SK-N-SH (cell line): ENCODE measurements around the gene STK32C. TPM values are rescaled to one million over a fixed set of nuclear protein-coding genes. Genes with fewer than 3 reads are reported as not detected.

ENCODE experiments used
- CTCF ChIA-PET: fragments of 300-600, 350-600 bp; formaldehyde crosslinking; extraction: SDS; loops from one replicate; lab custom pipeline; 2021; lab: Yijun Ruan, JAX
- POLR2A ChIA-PET: fragments of 350-600 bp; sonication (Branson Sonifier 250); formaldehyde crosslinking; extraction: SDS; loops from one replicate; lab custom pipeline; 2020; ENCODE audit warnings: antibody characterized with exemption, inconsistent platforms; lab: Yijun Ruan, JAX
- DNase-seq: peaks from one replicate; pipeline ENCODE4 v3.0.0; 2012
- H2AFZ ChIP-seq: fragments of 200-600 bp; sonication (generic); 2 replicates; pipeline ENCODE4 v1.8.1; 2016; ENCODE audit warnings: antibody characterized with exemption, mild to moderate bottlenecking, low read depth
- H3F3A ChIP-seq: fragments of 200-600 bp; sonication (generic); replicated peaks from 2 replicates; pipeline ENCODE3; 2016; ENCODE audit warnings: antibody characterized with exemption, mild to moderate bottlenecking; ENCODE audit not compliant: insufficient read depth
- H3K27ac ChIP-seq, 2 experiments: fragments of 200-500 bp in 1 of 2; fragments of 200-600 bp in 1 of 2; sonication (Bioruptor generic) in 1 of 2; sonication (generic), shearing (Covaris generic) in 1 of 2; 2 replicates each; pipeline versions ENCODE4 v1.5.1 to v1.6.1; 2014 to 2016; ENCODE audit warnings: low read depth in 2 of 2, inconsistent platforms in 1 of 2, low read length in 1 of 2, mild to moderate bottlenecking in 1 of 2, mixed read lengths in 1 of 2
- H3K27me3 ChIP-seq: fragments of 200-600 bp; sonication (generic), shearing (Covaris generic); 2 replicates; pipeline ENCODE4 v1.6.1; 2016; ENCODE audit warnings: mixed run types; ENCODE audit not compliant: insufficient read depth
- H3K36me3 ChIP-seq, 2 experiments: fragments of 200-500 bp in 1 of 2; fragments of 200-600 bp in 1 of 2; sonication (Bioruptor generic) in 1 of 2; sonication (generic) in 1 of 2; replicated peaks in 1 of 2; 2 replicates each; pipeline versions ENCODE3 to v1.5.1; 2014 to 2016; ENCODE audit warnings: low read length in 1 of 2, mild to moderate bottlenecking in 1 of 2; ENCODE audit not compliant: insufficient read depth in 2 of 2, control insufficient read depth in 1 of 2
- H3K4me1 ChIP-seq, 2 experiments: fragments of 200-500 bp in 1 of 2; fragments of 200-600 bp in 1 of 2; sonication (Bioruptor generic) in 1 of 2; sonication (generic), shearing (Covaris generic) in 1 of 2; 2 replicates each; pipeline versions ENCODE4 v1.5.1 to v1.6.1; 2014 to 2016; ENCODE audit warnings: low read depth in 1 of 2, low read length in 1 of 2, mixed run types in 1 of 2; ENCODE audit not compliant: insufficient read depth in 2 of 2, control insufficient read depth in 1 of 2
- H3K4me2 ChIP-seq: fragments of 200-600 bp; sonication (generic), shearing (Covaris generic); 2 replicates; pipeline ENCODE4 v1.6.1; 2017; ENCODE audit warnings: mixed run types
- H3K4me3 ChIP-seq, 2 experiments: fragments of 200-500 bp in 1 of 2; fragments of 200-600 bp in 1 of 2; sonication (Bioruptor generic) in 1 of 2; sonication (generic), shearing (Covaris generic) in 1 of 2; 2 replicates each; pipeline versions ENCODE4 v1.5.1 to v1.8.1; 2014 to 2016; ENCODE audit warnings: low read depth in 2 of 2, inconsistent platforms in 1 of 2, low read length in 1 of 2, mild to moderate bottlenecking in 1 of 2, mixed read lengths in 1 of 2, moderate library complexity in 1 of 2
- H3K79me2 ChIP-seq: fragments of 200-600 bp; sonication (generic); 2 replicates; pipeline ENCODE4 v1.8.1; 2017; ENCODE audit warnings: mild to moderate bottlenecking; ENCODE audit not compliant: insufficient read depth
- H3K9ac ChIP-seq: fragments of 200-600 bp; sonication (generic); 2 replicates; pipeline ENCODE4 v1.6.1; 2017; ENCODE audit warnings: mixed run types
- H3K9me2 ChIP-seq: fragments of 200-600 bp; sonication (generic); 2 replicates; pipeline ENCODE4 v1.6.1; 2017; ENCODE audit warnings: mixed run types
- H3K9me3 ChIP-seq: fragments of 200-600 bp; sonication (generic); 2 replicates; pipeline ENCODE4 v1.6.1; 2017; ENCODE audit warnings: mixed run types, mild to moderate bottlenecking, moderate library complexity
- H4K20me1 ChIP-seq: fragments of 200-600 bp; sonication (generic); 2 replicates; pipeline ENCODE4 v1.6.1; 2017; ENCODE audit warnings: mild to moderate bottlenecking, mixed run types; ENCODE audit not compliant: insufficient read depth
- CHD2 ChIP-seq: fragments of 150-350 bp; IDR thresholded peaks from 2 replicates; pipeline ENCODE4 v1.6.1; 2018; ENCODE audit warnings: low read length; ENCODE audit not compliant: partially characterized antibody
- EP300 ChIP-seq, 2 experiments: IDR thresholded peaks; 2 replicates each; pipeline versions ENCODE4 v1.4.0 to v1.6.1; 2012; ENCODE audit warnings: borderline replicate concordance in 1 of 2, low read depth in 1 of 2, low read length in 1 of 2
- FOSL2 ChIP-seq: IDR thresholded peaks from 2 replicates; pipeline ENCODE4 v1.4.0; 2012; ENCODE audit warnings: low read depth, mild to moderate bottlenecking, moderate library complexity, borderline replicate concordance
- FOXJ3 ChIP-seq: sonication (generic); formaldehyde crosslinking; IDR thresholded peaks from 2 replicates; pipeline ENCODE4 v1.5.1; 2020; ENCODE audit warnings: mild to moderate bottlenecking, missing genetic modification reagents
- RCOR1 ChIP-seq: fragments of 150-350 bp; IDR thresholded peaks from 2 replicates; pipeline ENCODE4 v1.6.1; 2017; ENCODE audit warnings: antibody characterized with exemption, low read length
- REST ChIP-seq: IDR thresholded peaks from 2 replicates; pipeline ENCODE4 v1.6.1; 2012; ENCODE audit warnings: mild to moderate bottlenecking, low read depth, low read length, moderate library complexity
- RXRA ChIP-seq: IDR thresholded peaks from 2 replicates; pipeline ENCODE4 v1.4.0; 2012; ENCODE audit warnings: low read depth, mild to moderate bottlenecking, borderline replicate concordance
- SIN3A ChIP-seq: IDR thresholded peaks from 2 replicates; pipeline ENCODE4 v1.6.1; 2012; ENCODE audit warnings: low read depth, mild to moderate bottlenecking, low read length, moderate library complexity, borderline replicate concordance
- TAF1 ChIP-seq: IDR thresholded peaks from 2 replicates; pipeline ENCODE4 v1.6.1; 2012; ENCODE audit warnings: low read depth, mild to moderate bottlenecking, low read length, moderate library complexity, borderline replicate concordance
- TCF12 ChIP-seq: IDR thresholded peaks from 2 replicates; pipeline ENCODE4 v1.4.0; 2012
- TEAD4 ChIP-seq: IDR thresholded peaks from 2 replicates; pipeline ENCODE4 v1.4.0; 2012; ENCODE audit warnings: mild to moderate bottlenecking, borderline replicate concordance; ENCODE audit not compliant: insufficient read depth
- USF1 ChIP-seq: IDR thresholded peaks from 2 replicates; pipeline ENCODE4 v1.4.0; 2012; ENCODE audit warnings: low read depth, borderline replicate concordance
- WGBS: methylation state at CpG from one replicate; pipeline ENCODE4 v1.1.6; 2017; ENCODE audit warnings: low lambda C conversion rate; 5-methylcytosine and 5-hydroxymethylcytosine counted together
- polyA plus RNA-seq, 3 experiments: library from polyadenylated mRNA; depleted of rRNA; stranded (reverse); fragments of >200 nt; gene quantifications; 2 replicates each; pipeline ENCODE4 v1.2.3, GENCODE V29; 2012
- TF ChIP-seq, protein P1 (sequence below): fragments of 150-350 bp; IDR thresholded peaks from 2 replicates; pipeline ENCODE4 v1.6.1; 2017; ENCODE audit warnings: antibody characterized with exemption, low read length, low read depth, borderline replicate concordance
- TF ChIP-seq, protein P2 (sequence below): IDR thresholded peaks from 2 replicates; pipeline ENCODE4; 2012

STK32C gene
- polyA plus RNA-seq, 1 of the 3 experiments (the other 2 are of a cell fraction), result 27.8 TPM

DNA sequence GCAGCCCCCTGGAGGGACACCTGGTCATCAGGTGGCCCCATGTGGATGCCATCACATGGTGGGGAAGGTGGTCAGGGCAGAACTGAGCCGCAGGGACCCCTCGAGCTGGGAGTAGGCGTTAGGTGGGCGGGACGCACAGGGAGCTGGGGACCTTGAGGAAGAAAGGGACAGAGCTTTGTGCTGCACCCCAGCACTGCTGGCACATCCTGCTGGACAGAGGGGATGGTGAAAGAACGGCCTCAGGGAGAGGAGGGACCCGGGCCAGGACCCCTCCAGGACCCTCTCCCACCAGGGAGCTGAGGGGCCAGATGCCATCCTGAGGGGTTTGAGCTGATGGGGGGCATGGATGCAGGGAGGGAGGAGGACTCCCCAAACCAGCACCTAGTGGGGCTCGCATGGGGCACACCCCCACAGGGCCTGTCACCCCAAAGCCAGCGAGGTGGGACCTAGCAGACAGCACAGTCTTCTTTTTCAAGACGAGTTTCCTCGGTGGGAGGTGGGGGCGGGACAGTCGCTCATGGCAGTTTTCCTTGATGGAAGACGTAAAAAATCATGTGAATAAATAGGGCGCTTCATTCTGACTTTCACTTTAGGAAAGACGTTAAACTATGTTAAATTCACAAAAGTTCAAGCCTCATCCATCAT is 43.3 kb downstream of the STK32C start:
- Histone ChIP-seq H3K9me3 (no peaks in the 10 kb centered on the region), H4K20me1 (no peaks in the 10 kb centered on the region), H3K4me1 (peaks cover 0 to 44% of the 10 kb centered on the region in 2 experiments; a peak in 1 of 4 replicates), H3K36me3 (no peaks in the 10 kb centered on the region), H3K79me2 (no peaks in the 10 kb centered on the region), H3K27ac (peak overlapping the region in 1 of 2 experiments; percentile 88; a peak in 2 of 4 replicates), H3F3A (peaks cover 6% of the 10 kb centered on the region), H2AFZ (no peak overlapping the region), H3K4me3 (no peak overlapping the region), H3K27me3 (no peaks in the 10 kb centered on the region), H3K9ac (no peak overlapping the region), H3K9me2 (no peaks in the 10 kb centered on the region), H3K4me2 (no peak overlapping the region)
- ChIA-PET CTCF (interaction anchor here (0.9 to 1.5 kb wide), 4 partner anchors 25 to 89 kb away, joined by 3 to 5 read pairs (median 3); no protein-coding TSS in a partner anchor), POLR2A (interaction anchor here (0.9 to 1.5 kb wide), 2 partner anchors 29 to 45 kb away, joined by 3 to 4 read pairs; no protein-coding TSS in a partner anchor)
- 70% methylated on average over 16 of the region's 16 CpGs for WGBS
- no peak for TF ChIP-seq TEAD4
- TF ChIP-seq, protein P1, sequence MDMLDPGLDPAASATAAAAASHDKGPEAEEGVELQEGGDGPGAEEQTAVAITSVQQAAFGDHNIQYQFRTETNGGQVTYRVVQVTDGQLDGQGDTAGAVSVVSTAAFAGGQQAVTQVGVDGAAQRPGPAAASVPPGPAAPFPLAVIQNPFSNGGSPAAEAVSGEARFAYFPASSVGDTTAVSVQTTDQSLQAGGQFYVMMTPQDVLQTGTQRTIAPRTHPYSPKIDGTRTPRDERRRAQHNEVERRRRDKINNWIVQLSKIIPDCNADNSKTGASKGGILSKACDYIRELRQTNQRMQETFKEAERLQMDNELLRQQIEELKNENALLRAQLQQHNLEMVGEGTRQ, result no peak
- no peak for TF ChIP-seq FOXJ3 (CRISPR knock-in tag)
- TF ChIP-seq USF1, result no peak
- no peak for TF ChIP-seq REST
- TF ChIP-seq RXRA, result no peak
- TF ChIP-seq TCF12, result no peak
- TF ChIP-seq SIN3A, result no peak
- TF ChIP-seq CHD2, result no peak
- TF ChIP-seq EP300 (IDR thresholded peaks at IDR 0.05; ENCODE audit: borderline replicate concordance in 1 of 2, low read depth in 1 of 2, low read length in 1 of 2), result no peak
- TF ChIP-seq, protein P2, sequence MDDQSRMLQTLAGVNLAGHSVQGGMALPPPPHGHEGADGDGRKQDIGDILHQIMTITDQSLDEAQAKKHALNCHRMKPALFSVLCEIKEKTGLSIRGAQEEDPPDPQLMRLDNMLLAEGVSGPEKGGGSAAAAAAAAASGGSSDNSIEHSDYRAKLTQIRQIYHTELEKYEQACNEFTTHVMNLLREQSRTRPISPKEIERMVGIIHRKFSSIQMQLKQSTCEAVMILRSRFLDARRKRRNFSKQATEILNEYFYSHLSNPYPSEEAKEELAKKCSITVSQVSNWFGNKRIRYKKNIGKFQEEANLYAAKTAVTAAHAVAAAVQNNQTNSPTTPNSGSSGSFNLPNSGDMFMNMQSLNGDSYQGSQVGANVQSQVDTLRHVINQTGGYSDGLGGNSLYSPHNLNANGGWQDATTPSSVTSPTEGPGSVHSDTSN, result no peak
- TF ChIP-seq RCOR1, result no peak
- TF ChIP-seq FOSL2, result no peak
- TF ChIP-seq TAF1, result no peak
- DNase-seq, result no peak
